HG02642 (cell line): ENCODE results near the gene SLC13A3.

ENCODE experiments used
- ATAC-seq: cut with Tn5 transposase; IDR thresholded peaks from one replicate; pipeline ENCODE4 v1.9.1; 2021; ENCODE audit warnings: mild to moderate bottlenecking; ENCODE audit not compliant: unreplicated experiment, poor library complexity

SLC13A3 gene

DNA sequence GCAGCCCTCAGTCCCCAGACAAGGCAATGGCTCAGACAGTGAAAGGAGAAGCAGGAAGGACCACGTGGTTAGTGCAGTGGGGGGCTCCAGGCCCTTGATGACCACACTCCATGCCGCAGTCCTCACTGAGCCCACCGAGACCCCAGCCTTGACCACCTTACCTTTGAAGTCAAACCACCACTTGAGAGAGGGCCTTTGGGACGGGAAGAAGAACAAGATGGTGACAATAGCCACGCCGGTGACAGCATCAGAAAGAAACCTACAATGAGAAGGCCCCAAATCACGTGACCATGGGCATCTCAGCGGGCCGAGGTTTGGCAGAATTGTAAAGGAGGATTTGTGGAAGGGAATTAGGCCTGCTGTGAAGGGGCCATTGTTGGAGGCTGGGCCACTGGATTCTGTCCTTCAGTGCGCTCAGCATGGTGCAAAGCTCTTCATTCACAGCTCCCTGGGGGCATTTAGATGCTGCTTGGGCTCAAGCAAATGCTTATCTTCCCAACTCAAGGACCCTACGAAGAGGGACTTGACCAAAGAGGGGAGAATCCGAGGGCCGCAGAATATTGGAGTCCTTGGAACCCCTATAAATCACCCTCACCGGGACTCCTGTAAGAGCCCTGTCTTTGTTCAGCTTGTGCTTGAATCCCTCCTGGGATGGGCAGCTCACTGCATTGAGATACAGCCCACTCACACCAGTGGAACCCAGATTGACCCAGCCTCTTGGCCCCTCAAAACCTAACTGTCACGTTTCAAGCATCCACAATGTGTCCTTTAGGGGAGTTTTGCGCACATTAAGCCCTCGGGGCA, 67.6 kb downstream of the SLC13A3 start:
- no peak for ATAC-seq

DNA sequence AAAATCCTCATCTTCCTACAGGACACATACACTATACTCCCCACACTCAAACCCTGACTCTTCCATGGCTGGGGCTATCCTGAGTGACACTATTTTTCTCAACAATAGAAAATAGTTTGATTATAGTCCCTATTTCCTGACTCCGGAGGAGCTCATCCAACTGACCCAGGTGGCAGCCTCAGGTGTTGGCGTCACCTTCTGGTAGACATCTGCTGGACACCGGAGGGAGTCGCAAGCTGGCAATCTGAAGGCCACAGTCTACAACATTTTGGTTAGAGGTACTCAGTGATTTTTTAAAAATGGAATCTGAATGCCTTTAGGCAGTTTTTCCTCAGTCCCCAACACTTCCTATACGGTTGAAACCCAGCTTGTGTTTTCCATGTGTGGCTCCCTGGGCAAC, 68.6 kb downstream of the SLC13A3 start:
- no peak for ATAC-seq

DNA sequence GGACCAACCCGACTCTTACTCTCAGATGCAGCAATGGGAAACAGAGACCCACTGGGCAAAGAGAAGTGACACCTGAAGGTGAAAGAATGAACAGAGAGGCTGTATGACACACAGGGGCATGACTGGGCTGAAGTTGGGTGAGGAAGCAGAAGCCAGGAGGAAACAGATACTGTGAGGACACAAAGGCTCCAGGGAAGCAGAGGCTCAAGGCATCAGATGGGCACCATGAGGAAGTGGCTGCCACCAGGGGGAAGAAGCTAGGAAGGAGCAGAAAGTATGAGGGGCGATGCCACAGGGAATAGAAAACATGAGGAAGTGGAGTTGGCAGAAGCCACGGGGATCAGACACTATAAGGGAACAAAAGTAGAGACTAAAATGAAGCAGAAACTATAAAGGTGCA, 69.9 kb downstream of the SLC13A3 start:
- no peak for ATAC-seq

DNA sequence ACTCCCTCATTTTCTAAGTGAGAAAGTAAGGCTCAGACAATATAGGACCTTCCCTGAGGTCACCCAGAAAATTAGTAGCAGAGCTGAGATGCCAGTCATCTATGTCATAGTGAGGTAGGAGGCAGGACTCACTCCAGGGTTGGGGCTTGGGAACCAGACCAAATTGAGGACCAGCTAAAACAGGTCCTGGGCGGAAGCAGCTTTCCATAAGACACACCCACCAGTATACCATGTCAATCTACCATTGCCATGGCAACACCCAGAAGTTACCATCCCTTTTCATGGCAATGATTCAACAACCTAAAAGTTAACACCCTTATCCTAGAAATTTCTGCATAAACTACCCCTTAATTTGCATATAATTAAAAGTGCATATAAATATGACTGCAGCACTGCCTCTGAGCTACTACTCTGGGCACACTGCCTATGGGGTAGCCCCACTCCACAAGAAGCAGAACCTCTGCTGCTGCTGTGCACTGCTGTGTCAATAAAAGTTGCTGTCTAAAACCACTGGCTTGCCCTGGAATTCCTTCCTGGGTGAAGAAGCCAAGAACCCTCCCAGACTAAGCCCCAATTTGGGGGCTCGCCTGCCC, 70.5 kb downstream of the SLC13A3 start:
- ATAC-seq, result no peak

DNA sequence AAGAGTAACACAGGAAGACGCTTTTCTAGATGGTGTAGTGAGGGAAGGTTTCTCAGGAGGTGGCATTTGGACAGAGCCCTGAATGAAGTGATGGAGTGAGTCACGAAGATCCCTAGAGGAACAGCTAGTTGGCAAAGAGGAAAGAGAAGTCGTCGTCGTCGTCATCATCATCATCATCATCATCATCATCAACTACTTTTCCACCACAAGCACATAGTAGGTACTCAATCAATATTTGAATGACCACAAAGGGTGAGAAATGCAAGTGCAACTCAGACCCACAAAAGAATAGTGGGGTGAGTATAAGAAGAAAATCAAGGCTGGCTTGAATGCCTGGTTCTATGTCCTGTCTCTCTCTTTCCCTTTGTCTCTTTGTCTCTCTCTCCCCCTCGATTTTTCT, 72.5 kb downstream of the SLC13A3 start:
- ATAC-seq, result no peak

DNA sequence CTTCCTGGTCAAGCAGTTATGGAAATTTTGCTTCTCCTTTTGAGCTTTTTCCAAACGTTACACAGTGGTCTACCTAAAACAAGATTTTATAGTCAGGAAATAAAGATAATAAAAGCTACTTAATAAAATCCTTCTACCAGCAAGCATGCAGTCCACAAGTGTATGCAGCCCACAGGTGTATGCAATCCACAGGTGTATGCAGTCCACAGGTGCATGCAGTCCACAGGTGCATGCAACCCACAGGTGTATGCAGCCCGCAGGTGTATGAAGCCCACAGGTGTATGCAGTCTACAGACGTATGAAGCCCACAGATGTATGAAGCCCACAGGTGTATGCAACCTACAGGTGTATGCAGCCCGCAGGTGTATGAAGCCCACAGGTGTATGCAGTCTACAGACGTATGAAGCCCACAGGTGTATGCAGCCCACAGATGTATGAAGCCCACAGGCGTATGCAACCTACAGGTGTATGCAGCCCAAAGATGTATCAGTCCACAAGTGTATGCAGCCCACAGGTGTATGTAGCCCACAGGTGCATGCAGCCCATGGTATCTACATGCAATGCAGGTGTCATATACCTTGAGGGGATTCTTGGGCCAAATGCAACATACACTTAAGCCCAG, 74.4 kb downstream of the SLC13A3 start:
- no peak for ATAC-seq

DNA sequence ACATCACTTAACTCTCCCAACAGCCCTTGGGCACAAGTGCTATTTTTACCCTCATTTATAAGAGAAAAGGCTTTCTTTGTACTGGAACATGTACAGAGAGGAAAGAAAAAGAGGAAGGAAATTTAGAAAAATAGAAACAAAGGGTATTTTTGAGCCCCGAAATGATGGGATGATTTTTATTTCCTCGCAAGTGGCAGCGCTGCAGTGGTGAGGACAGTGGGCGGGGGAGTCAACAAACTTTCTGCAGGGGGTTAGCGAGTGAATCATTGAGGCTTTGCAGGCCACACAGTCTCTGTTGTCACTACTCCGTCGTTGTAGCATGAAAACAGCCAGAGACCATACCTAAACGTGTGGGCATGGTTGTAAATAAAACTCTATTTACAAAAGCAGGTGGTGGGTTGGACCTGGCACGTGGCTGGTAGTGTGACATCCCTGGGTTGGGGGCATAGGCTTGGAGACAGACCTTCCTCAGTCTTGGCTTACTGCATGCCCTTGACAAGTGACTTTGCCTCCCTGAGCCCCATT, 75.3 kb downstream of the SLC13A3 start:
- no peak for ATAC-seq

DNA sequence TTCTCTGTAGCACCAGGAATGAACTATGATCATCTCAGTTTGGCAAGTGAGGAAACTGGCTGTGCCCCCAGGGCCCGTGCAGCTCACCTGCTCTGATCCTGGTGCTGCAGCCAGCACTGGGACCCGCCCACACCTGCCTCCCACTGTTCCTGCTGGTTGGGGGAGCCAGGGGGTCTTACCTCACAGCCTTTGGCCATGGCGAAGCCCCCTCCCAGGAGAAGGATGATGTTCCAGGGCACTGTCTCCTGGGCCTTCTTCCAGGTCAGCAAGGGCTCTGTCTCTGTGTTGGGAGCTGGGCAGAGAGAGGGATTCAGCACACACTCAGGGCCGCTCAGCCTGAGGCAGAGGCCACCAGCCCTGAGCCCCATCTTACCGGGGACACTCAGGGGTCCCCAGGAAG, 75.9 kb downstream of the SLC13A3 start:
- ATAC-seq, result no peak

DNA sequence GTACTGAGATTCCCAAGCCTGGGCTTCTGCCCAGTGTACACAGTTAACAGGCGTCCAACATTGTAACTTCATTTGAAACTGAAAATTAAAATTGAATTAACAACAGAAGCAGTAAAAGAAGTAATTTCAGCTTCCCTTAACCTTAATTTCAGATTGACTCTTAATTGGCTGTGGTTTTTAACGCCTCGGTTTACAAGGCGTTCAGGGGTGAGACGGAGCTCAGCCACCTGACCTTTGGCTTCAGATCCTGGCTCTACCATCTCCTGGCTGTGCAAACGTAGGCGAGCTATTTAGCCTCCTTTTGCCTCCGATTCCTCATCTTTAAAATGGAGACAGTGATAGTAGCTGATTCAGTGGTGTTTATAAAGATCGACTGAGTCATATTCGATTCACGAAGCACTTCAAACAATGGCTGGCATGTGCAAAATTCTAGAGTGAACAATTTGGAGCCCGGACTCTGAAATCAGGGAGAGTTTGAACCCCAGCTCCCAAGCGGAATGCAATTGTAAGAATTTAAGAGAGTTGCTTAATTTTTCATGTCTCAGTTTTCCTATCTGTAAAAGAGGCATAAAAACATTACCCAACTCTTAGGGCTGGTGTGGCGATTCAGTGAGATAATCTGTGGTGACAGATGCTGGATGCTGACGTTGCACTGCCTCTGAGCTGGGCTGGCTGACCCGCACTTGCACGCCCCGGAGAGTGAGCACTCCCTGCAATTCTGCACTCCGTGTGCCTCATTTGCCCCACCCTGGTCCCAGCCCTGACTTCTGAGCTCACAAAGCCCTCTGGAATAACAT, 77.3 kb downstream of the SLC13A3 start:
- ATAC-seq, result no peak

DNA sequence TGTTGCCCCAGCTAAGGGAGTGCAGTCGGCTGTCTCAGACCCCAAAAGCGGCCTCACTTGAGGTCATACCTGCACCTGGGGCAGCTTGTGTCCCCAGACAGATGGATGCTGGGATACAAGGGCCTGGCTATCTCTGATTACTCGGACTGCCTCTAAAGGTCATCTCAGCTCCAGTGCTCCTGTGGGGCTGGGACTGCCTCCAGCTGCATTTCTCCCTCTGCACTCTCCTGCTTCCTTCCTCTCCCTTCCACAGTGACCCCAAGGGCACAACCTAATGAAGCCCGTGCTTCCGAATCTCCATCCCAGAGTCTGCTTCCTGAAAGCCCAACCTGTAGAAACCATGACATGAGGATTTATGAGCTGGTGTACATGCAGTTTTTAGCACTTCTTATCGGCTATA, 78.0 kb downstream of the SLC13A3 start:
- no peak for ATAC-seq

DNA sequence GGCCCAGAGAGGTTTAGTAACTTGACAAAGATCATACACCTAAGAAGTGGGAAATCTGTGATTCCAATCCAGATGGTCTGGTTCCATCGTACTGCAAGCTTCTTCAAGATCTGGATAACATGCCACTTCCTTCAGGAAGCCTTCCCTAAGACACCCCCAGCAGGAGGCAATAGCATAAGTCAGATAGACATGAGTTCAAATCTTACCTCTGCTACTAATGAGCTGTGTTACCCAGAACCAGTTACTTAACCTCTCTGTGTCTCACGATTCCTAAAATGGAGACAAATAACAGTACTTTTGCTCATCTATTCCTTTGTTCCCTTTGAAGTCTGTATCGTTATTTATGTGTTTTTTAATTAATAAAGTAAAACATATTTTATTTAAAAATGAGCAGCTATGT, 78.5 kb downstream of the SLC13A3 start:
- ATAC-seq, result no peak

DNA sequence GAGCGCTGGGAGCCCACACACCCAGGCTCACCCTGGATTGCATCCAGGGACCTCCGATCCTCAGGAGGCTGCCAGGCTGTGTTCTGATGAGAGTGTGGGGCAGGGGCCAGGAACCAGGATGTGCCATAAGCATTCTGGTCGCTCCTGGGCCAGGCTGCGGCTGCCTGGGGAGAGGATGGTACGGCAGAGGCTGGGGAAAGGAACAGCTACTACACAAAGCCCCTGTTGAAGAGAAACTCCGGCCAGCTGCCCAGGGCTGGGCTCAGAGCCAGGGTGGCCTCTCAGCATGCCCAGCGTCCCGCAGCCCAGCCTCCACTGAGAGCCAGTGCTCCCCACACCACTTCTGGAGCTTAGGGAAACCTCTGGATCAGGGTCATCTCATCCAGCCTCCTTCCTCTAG, 79.1 kb downstream of the SLC13A3 start:
- ATAC-seq, result no peak

DNA sequence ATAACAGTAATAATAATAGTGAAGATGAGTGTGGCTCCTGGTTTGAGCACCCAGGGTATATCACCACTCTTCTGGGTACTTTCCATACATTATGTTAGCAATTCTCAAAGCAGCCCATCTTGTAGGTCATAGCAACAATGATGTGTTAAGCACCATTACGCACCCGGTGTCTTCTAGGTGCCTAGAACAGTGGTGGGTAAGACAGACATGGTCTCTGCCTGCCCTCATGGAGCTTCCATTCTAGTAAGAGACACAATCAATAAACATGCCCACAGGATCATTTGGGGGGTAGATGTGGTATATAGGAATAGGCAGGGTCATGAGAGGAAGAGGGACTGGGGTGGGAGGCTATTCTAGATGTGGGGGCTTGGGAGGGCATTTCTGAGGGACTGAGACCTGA, 79.8 kb downstream of the SLC13A3 start:
- ATAC-seq, result no peak

DNA sequence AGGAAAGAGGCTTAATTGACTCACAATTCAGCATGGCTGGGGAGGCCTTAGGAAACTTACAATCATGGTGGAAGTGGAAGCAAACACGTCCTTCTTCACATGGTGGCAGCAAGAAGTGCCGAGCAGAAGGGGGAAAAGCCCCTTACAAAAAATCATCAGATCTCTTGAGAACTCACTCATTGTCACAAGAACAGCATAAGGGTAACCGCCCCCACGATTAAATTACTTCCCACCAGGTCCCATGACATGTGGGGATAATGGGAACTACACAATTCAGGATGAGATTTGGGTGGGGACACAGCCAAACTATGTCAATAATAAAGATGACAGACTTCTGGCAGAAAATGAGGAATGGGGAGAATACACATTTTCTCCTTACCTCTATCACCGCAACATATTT, 80.3 kb downstream of the SLC13A3 start:
- ATAC-seq, result no peak

DNA sequence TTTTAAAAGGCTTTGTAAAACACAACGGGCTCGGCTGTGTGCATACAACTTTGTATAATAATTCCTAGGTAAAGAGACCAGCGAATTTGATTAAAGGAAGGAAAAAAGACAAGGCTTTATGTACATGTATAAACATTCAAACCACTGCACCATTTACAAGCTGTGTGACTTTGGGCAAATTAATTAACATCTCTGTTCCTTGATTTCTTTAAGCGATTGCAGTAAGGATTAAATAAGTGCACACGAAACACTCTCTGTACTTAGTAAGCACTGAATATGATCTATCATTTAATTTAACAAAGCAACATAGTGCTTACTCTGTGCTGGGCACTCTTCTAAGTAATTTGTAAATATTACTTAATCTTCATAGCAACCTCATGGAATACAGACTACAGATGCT, 81.3 kb downstream of the SLC13A3 start:
- ATAC-seq, result no peak

DNA sequence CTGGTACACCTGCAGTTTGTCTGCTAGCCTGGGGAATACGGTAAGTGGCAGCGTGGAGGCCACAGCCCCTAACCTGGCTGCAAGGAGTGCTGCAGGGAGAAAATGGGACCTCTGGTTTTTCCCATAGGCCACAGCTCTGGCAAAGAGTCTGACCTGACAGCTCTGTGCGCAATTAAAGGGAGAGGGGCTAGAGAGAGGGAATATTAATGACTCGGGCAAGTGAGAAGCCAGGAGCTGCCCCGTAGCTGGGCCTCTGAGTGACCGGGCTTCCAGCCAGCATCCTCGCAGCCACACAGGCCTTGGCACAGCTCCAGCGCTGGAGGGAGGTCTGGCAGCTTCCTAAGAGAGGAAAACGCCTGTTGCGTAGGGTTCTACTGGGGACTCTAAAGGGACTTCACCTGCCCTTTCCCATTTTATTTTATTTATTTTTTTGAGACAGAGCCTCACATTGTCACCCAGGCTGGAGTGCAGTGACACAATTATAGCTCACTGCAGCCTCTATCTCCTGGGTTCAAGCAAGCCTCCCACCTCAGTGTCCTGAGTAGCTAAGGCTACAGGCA, 82.6 kb downstream of the SLC13A3 start:
- ATAC-seq, result no peak

DNA sequence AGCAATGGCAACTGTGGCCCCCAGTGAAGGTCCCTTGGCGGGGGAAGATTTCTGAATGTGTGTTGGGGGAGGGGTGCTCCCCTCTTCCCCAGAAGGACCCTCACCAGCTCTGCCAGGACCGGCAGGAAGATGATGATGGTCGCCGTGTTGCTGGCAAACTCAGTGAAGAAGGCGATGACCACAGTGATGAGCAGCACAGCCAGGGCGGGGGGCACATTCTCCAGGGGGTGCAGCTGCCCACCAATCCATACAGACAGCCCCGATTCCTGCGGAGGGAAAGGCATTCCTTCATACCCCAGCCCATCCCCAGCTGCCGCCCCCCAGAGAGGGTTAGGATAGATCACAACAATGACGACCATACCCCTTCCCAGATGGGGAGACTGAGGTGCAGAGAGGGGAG, 85.1 kb downstream of the SLC13A3 start:
- ATAC-seq, result no peak

DNA sequence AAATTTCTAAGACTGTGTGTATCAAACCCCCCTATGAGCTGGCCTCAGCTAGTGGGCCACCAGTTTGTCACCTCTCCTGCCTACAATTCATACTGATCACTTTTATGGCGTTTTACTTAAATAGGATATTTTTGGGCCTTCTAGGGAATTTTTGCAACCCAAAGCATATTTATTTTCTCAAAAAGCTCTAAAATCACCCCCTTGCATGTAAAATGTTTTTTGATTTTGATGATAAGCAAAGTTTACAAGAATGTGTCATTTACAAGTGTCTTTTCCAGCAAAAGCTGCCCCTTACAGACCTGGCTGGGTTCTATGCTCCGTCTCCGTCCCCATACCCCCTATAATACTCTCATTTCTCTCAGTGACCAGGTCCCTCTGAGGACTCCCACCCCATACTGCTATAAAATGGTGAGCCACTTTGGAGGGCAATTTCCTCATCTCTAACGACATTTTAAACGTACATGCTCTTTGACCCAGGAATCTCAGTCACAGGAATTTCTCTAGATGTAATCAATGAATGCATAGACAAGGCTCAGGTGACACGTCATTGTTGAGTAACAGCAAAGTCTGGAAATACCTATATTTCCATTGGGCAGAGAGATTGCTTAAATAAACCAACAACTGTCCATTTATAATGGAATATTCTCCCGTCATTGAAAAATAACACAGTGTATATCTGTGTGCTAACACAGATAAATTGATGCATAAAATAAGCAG, 86.9 kb downstream of the SLC13A3 start:
- ATAC-seq, result no peak

DNA sequence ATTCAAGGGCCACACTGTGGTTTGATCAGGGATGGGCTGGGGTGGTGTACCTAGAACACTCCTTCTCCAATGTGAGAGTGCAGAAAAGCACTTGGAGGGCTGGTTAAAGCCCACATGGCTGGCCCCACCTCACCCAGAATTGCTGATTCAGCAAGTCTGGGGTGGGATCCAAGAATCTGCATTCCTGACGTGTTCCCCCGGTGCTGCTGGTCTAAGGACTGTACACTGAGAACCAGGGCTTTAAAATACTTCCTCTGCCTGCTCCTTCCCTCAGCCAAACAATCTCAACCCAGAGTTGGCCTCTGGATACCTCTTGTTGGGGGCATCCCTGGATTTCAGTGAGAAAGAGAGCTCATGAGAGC, 87.4 kb downstream of the SLC13A3 start:
- no peak for ATAC-seq
